GM13976 (cell line): Measurements from ENCODE around the gene USP25.

ENCODE experiments used
- DNase-seq: peaks from one replicate; pipeline ENCODE4 v3.0.0; 2012; ENCODE audit warnings: low spot score
- in situ Hi-C: fragments of 300-500 bp; cut with MboI; formaldehyde crosslinking; loops from one replicate; pipeline ENCODE4 v1.12.0; 2022; ENCODE audit warnings: low sequenced_read_pairs, mixed read lengths, inconsistent platforms; ENCODE audit not compliant: unreplicated experiment
- TF ChIP-seq, protein P1 (sequence below): IDR thresholded peaks from 2 replicates; pipeline ENCODE4 v1.5.1; 2012; ENCODE audit warnings: borderline replicate concordance, mild to moderate bottlenecking; ENCODE audit not compliant: insufficient read depth; ENCODE audit errors: extremely low read depth, missing control alignments, control extremely low read depth

USP25 gene

DNA sequence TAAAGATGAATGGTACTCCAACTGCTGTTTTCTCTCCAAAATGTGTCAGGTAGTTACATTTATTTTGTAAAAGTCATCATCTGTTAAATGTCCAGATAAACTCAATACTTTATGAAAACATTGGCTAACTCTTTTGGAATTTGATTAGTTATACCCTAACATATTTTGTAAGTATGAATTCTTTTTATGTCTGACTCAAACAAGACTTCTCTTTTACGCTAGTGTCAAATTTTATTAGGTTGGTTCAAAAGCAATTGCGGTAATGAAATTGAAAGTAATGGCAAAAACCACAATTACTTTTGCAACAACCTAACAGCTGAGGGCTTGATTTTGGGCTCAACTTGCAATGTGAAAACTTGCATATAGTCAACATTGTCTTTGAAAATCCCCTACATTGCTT is 41.0 kb upstream of the USP25 start:
- no peak for DNase-seq
- TF ChIP-seq, protein P1, sequence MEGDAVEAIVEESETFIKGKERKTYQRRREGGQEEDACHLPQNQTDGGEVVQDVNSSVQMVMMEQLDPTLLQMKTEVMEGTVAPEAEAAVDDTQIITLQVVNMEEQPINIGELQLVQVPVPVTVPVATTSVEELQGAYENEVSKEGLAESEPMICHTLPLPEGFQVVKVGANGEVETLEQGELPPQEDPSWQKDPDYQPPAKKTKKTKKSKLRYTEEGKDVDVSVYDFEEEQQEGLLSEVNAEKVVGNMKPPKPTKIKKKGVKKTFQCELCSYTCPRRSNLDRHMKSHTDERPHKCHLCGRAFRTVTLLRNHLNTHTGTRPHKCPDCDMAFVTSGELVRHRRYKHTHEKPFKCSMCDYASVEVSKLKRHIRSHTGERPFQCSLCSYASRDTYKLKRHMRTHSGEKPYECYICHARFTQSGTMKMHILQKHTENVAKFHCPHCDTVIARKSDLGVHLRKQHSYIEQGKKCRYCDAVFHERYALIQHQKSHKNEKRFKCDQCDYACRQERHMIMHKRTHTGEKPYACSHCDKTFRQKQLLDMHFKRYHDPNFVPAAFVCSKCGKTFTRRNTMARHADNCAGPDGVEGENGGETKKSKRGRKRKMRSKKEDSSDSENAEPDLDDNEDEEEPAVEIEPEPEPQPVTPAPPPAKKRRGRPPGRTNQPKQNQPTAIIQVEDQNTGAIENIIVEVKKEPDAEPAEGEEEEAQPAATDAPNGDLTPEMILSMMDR = no peak
- in situ Hi-C loops = no loop called here

DNA sequence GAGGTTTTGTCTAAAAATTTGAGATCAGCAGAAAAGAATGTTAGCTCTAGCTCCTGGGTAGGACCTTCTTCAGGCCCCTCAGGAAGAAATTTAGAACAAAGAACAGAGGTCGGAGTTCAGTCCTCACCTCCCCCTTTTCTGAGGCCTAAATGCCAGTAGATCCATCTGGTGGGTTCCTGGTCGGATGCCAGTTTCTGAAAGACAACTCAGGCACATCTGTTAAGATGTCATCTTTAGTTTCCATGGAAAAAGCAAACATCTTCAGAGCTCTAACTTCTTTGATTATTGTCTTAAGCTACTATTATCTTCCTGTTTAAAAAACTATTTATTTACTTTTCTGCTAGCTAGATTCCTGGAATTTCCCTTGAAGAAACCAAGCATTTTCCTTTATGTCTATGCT is 37.1 kb upstream of the USP25 start:
- in situ Hi-C loops = no loop called here
- no peak for DNase-seq
- TF ChIP-seq, protein P1 = no peak

DNA sequence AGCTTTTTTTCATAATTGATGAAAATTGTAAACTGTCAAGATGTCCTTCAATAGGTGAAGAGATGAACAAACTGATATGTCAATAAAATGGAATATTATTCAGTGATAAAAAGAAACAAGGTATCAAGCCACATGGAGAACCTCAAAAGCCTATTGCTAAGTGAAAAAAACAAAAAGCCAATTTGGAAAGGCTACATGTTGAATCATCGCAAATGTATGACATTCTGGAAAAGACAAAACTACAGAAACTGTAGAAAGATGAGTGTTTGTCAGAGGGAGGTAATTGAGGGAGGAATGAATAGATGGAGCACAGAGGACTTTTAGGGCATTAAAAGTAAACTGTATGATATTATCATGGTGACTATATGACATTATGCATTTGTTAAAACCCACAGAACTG is 34.5 kb upstream of the USP25 start:
- in situ Hi-C loops = no loop called here
- TF ChIP-seq, protein P1 = no peak

DNA sequence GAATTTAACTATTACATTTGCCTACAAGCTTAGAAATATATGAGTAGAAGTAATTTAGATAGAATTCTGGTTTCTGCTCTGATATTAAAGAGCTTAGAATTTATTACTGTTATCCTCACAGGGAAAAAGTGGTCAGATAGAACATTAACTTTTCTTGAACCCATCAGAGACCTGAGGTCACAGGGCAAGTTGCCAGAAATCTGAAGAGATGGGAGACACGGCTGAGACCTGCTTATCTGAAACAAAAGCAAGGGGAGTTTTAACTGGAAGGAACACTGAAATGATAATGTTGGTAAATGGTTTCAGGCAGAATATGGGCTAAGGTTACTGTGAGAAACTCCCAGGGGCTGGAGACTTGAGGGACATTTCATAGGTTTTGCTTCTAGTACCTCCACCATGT is 28.0 kb upstream of the USP25 start:
- no peak for DNase-seq
- TF ChIP-seq, protein P1 = no peak
- in situ Hi-C loops = no loop called here

More for the DNA sequence above, 34.5 kb upstream of the USP25 start:
- no peak for DNase-seq

DNA sequence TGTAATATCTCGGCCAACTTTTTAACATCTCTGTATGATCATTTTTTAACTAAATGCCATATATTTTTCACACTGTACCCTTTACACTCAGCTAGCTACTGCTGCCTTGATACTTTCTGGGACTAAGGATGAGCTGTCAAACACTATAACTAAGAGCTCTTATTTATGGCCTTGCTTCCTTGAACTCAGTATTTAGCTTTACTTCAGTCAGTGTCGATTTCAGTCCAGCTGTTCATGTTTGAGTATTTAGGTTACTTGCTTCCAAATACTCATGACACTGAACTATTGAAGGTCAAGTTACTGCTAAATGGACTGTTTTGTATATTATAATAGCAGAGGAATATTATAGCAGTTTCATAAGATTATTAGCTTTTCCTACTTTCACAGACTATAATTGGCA is 25.9 kb upstream of the USP25 start:
- TF ChIP-seq, protein P1 = no peak
- no peak for DNase-seq
- in situ Hi-C loops = no loop called here

DNA sequence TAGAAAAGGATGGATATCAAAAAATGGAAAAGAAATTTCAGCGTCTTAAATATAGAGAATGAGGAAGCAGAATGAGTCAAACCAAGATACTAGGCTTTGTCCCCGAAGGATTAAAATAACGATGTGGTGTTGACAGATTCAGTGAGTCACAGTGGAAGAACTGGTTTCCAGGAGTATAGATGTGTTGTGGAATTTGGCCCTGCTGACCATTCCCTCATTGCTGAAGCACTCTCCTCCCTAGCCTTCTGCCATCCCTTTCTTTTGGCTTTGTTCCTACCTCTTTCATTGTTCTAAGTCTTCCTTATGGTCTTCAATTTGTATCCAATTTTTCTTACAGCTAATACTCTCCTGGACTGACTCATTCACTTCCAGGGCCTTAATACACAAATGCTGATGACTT is 23.1 kb upstream of the USP25 start:
- TF ChIP-seq, protein P1 = no peak
- no peak for DNase-seq
- in situ Hi-C loops = no loop called here

DNA sequence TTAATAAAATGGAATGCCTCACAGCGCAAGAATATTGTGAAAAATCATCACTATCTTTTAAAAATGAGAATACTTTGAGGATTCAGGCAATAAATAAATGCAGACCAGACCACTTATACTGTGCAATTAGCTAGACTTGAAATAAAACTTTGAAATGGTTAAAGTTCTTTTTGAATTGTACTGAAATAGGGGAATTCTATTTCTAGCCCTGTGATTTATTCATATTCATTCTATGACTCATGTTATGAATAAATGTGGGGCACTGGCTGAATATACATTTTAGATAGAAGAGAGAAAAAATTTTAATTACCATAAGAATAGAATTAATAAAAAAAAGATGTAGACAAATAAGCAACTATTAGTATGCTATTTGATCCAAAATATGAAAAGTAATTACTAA is 16.4 kb upstream of the USP25 start:
- DNase-seq = no peak
- TF ChIP-seq, protein P1 = no peak
- in situ Hi-C loops = no loop called here
